Mammary epithelial cell (primary cell): ENCODE data around the gene CTTNBP2NL.

Source experiments
- EZH2 ChIP-seq: IDR thresholded peaks from 2 replicates; pipeline ENCODE4 v1.6.1; 2012; ENCODE audit warnings: low read length, inconsistent platforms, borderline replicate concordance
- TF ChIP-seq, protein P1 (sequence below), 2 donors: IDR thresholded peaks in 1 of 2; conservative IDR thresholded peaks in 1 of 2; 2 replicates each; pipeline ENCODE4 v1.5.1; 2011 to 2012; ENCODE audit warnings: inconsistent platforms in 2 of 2, low read length in 2 of 2, mild to moderate bottlenecking in 2 of 2, control low read depth in 1 of 2, low read depth in 1 of 2; ENCODE audit not compliant: insufficient read depth in 1 of 2; ENCODE audit errors: extremely low read depth in 1 of 2

DNA sequence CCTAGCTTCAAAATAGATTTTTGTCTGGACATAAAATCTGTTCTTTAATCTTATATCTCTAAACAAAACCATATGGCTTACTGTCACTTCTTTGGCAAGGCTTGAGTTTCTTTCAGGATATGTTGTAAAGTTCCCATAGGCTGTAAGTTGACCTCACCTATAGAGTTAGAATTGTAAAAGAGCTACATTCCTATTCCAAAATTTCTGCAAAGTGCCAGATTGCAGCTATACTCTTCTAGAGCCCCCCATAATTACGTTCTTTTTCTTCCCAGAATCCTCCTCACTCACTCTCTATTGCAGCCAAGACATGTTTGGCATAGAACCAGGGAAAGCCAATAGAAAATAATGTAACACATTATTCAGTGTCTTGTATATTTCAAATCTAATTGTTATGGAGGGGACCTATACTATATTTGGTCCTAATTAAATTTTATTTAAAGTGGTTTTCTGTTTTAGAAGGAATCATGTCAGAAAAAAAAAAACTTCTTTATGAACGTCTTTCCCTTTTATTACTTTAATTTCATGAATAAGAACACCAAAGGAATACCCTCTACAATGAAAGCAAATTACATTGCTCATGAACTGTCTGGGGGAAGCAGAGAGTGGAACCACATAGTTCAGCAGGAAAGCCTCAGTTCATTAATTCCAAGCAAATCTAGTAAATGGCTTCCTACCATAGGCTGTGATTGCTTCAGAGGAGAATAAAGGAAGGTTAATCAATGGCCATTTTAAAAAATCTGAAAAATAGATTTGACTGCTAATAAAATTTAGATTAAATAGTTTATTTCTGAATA is 22.3 kb downstream of the CTTNBP2NL start:
- TF ChIP-seq, protein P1, sequence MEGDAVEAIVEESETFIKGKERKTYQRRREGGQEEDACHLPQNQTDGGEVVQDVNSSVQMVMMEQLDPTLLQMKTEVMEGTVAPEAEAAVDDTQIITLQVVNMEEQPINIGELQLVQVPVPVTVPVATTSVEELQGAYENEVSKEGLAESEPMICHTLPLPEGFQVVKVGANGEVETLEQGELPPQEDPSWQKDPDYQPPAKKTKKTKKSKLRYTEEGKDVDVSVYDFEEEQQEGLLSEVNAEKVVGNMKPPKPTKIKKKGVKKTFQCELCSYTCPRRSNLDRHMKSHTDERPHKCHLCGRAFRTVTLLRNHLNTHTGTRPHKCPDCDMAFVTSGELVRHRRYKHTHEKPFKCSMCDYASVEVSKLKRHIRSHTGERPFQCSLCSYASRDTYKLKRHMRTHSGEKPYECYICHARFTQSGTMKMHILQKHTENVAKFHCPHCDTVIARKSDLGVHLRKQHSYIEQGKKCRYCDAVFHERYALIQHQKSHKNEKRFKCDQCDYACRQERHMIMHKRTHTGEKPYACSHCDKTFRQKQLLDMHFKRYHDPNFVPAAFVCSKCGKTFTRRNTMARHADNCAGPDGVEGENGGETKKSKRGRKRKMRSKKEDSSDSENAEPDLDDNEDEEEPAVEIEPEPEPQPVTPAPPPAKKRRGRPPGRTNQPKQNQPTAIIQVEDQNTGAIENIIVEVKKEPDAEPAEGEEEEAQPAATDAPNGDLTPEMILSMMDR (conservative IDR thresholded peaks at IDR 0.05 in 1 of 2, IDR thresholded peaks at IDR 0.05 in 1 of 2; ENCODE audit: extremely low read depth in 1 of 2, insufficient read depth in 1 of 2, low read depth in 1 of 2, low read length in 2 of 2), result no peak
- TF ChIP-seq EZH2, result no peak
